Activated T-cell treated with anti-CD3 and anti-CD28 coated beads for 1 hour (primary cell): ENCODE data around the gene PARP3.
A peak's percentile ranks its signal among the peaks of the same experiment; 100 is the strongest.
"Not testable (repeated sequence)": the region's sequence is repeated elsewhere in the genome, so short reads cannot be mapped to it uniquely, and the experiment has no call there.

Experiments used
- DNase-seq: peaks from one replicate; pipeline ENCODE4 v3.0.0-alpha.2; 2020; ENCODE audit warnings: low read depth

Gene PARP3

GRCh38 chr3:51985063-51985462 is 42.9 kb downstream of the PARP3 start:
- no peak for DNase-seq

GRCh38 chr3:51986010-51986947 is 44.1 kb downstream of the PARP3 start:
- no peak for DNase-seq

GRCh38 chr3:51987568-51987967 is 45.4 kb downstream of the PARP3 start:
- no peak for DNase-seq

GRCh38 chr3:51988286-51989146 is 46.4 kb downstream of the PARP3 start:
- DNase-seq, result no peak

GRCh38 chr3:51990501-51990971 is 48.4 kb downstream of the PARP3 start:
- not testable (repeated sequence) for DNase-seq

GRCh38 chr3:51992017-51992682 is 50.0 kb downstream of the PARP3 start:
- no peak for DNase-seq

GRCh38 chr3:51993657-51994056 is 51.5 kb downstream of the PARP3 start:
- DNase-seq, result not testable (repeated sequence)

GRCh38 chr3:51994530-51994929 is 52.4 kb downstream of the PARP3 start:
- DNase-seq, result no peak

GRCh38 chr3:51995346-51996163 is 53.4 kb downstream of the PARP3 start, which contains the start of gene RPL29:
RPL29 (minus strand) TSS chr3:51995895; CDS start chr3:51995461, 434 bp downstream.
- peak; percentile 84 for DNase-seq

GRCh38 chr3:51997172-51997571 is 55.0 kb downstream of the PARP3 start:
- DNase-seq, result no peak

- no peak for DNase-seq
Observed at GRCh38 chr3:51997935-51998596, 55.9 kb downstream of the PARP3 start.
